Epidermal melanocyte (primary cell): ENCODE measurements around the gene ARID2.

Experiments used
- DNase-seq: peaks from one replicate; pipeline ENCODE4 v3.0.0; 2011; ENCODE audit warnings: low spot score; ENCODE audit not compliant: insufficient read length

The ARID2 gene

DNA sequence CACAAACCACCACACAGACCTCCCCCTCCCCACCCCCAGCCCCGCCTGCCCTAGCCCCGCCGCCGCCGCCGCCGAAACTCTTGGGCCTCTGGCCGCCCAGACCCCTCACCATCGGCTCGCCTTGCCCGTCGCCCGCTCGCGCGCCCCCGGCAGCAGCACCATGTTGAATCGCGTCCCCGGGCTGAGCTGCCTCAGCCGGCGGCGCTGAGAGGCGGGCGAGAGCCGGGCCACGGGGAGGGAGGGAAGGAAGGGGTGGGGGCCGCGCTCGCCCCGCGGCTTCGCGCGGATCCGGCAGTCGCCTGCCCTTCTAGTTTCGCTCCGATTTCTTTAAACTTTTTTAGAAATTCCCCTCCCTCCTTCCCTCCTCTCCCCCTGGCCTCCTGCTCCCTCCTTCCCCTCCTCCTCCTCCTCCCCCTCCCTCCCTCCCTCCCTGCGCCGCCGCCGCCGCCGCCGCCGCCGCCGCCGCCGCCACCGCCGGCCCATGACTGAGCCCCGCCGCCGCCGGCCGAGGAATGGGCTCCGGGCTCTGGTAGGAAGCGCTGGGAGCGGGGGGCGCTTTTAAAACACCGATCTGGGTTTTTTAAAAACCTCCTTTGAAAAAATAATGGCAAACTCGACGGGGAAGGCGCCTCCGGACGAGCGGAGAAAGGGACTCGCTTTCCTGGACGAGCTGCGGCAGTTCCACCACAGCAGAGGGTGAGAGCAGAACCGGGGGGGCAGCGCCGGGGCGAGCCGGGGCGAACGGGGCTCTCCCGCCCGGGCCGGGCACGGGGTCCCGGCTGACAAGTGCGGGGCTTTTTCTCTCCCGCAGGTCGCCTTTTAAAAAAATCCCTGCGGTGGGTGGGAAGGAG lies at the start of gene ARID2:
ARID2 (plus strand) TSS at position 474 of the 851 bp plus-strand sequence; CDS start at position 605, 131 bp downstream.
- no peak for DNase-seq

DNA sequence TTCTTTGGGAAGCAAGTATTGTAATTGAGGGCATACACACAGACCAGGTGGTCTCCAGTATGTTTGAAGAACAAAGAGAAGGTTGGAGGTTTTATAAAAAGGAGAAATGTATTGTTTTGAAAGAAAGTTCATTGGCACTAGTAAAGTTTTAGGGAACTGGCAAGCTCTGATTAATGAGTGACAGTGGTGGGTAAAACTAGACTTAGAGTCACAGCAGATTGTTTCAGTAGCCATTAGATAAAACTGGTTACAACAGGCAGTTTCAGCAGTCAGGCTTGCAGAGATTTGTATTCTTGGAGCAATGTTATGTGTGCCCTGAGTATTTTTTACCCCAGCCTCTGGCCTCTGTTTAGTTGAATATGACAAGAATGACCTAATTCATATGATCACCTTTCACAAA lies 49.1 kb upstream of the ARID2 start:
- no peak for DNase-seq

GRCh38 chr12:45681465-45681864 lies 48.0 kb upstream of the ARID2 start:
- DNase-seq = no peak

DNA sequence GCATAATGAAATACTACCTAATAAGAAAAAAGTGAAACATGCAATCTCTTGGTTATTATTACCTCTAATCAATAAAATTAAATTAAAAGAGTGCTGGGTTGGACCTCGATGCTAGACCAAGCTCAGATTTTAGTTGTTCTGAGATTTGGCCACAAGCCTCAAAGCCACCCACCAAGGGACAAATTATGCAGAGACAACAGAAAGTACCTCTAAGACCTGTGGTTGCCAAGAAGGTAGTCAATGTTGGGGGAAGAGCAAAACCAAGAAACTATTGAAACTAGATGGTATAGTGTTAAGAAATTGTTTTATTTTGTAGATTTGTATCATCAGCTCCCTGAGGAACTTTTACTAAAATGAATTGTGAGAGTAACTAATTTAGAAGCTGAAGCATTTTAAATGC lies 43.8 kb upstream of the ARID2 start:
- no peak for DNase-seq

DNA sequence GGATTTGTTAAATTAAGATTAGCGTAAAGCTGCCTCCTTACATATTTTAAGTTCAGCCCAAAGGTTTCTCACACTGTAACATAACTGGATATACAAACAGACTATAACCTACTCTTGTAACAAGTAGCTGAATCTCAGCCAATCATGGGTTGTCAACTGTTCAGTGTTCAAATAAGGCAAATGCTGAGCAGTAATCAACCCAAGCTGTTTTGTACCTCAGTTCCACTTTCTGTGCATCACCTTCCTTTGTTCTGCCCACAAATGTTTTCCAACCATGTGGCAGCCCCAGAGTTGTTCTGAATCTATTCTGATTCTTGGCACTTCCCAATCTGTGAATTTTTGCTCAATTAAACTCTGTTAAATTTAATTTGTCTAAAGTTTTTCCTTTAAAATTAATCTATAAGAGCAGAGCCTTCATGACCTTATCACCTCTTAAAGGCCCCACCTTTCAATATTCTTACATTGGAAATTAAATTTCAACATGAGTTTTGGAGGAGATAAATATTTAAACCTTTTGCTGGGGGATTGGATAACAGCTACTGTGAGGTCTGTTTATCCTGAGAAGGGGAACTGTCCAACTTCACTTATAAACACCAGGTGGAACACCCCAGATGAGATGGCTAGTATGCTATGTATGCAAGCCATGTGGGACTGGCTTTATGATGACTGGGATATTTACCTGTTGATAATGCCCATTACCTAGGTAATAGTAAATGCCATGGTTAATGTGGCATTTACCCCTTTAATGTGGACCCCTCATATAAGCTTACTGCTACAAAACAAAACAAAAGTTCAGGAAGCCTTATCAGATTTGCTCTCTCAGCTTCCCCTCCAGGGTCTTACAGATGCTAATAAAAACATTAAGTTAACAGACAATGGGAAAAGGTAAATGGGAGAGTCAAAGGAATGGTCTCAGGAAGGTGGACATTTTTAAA lies 42.2 kb upstream of the ARID2 start:
- no peak for DNase-seq

GRCh38 chr12:45688183-45688582 lies 41.3 kb upstream of the ARID2 start:
- no peak for DNase-seq

DNA sequence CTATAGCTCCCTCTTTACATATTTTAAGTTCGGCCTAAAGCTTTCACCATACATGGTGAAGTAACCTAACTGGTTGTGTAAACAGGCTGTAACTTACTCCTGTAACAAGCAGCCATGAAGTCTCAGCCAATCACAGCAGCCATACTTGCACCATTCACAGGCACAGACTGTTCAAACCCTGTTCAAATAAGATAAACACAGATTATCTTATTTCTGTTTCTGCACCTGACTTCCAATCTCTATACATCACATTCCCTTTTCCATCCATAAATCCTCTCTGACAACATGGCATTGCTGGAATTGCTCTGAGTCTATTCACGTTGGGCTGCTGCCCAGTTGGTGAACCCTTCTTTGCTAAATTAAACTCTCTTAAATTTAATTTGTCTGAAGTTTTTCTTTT lies 34.5 kb upstream of the ARID2 start:
- no peak for DNase-seq

DNA sequence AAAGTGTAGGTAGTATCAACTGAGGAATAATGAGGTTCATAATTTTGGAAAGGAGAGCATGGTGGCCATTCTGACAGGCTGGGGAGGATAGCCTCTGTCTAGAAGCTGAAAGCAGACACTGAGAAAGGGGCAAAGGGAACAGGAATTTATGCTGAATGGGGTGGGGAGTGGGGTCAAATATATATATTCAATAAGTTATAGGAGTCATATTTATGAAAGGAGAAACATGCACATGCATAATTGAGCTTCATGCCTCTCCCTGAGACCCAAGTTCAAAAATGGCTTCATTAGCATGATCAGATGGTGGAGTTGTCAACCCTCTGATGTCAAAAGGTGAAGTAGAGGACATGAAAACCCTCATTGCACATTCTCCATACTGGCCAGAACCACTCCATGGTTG lies 33.9 kb upstream of the ARID2 start:
- DNase-seq = no peak

- no peak for DNase-seq
These were observed 33.5 kb upstream of the ARID2 start for GRCh38 chr12:45696049-45696448.

- no peak for DNase-seq
These were observed 32.1 kb upstream of the ARID2 start for GRCh38 chr12:45697371-45697770.

DNA sequence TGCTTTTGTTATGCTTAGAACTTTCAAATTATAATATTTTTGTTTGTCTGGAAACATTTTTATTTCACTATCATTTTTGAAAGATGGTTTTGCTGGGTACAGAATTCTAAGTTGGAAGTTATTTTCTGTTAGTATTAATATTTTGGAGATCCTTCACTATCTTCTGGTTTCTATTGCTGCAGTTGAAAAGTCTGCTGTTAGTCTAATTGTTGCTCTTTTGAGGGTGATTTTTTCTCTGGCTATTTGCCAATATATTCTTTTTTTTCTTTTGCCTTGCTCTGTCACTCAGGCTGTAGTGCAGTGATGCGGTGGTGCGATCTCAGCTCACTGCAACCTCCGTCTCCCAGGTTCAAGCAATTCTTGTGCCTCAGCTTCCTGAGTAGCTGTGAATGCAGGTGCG lies 28.2 kb upstream of the ARID2 start:
- DNase-seq = no peak

GRCh38 chr12:45703942-45704341 lies 25.6 kb upstream of the ARID2 start:
- no peak for DNase-seq

DNA sequence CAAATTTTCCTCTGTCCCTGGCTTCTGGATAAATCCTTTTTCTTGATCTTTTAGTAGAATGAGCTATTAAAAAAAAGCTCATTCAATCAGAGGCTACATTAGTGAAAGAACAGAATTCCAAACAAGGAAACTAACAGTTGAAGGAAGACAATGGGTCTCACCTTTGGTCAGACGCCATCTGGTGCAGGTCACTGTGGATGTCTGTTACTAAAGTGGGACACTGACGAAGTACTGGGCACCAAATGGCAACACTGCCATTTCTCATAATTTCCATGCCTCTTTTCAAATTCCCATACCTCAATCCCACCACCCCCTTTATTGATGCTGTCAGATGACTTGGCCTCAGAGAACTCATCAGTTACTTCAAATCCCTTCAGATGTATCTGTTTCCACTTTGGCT lies 24.5 kb upstream of the ARID2 start:
- no peak for DNase-seq

DNA sequence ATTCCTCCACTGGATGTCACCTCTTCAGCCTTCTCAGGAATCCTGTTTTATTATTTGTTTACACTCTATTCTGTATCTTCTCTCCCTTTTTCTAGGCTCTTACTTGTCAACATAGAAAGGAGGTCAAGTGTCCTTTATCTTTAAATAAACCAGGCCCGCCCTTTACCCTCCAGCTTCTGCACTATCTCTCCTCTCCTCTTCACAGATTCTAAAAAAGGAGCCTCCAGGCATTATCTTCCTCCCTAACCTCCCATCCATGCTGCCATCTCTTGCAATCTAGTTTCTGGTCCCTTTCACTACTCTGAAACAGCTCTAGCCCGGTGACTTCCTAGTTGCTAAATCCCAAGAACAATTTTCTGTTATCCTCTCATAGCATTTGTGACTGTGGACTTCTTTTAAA lies 24.1 kb upstream of the ARID2 start:
- DNase-seq = no peak

- no peak for DNase-seq
These were observed 22.2 kb upstream of the ARID2 start for GRCh38 chr12:45707241-45707857.

- no peak for DNase-seq
These were observed 21.1 kb upstream of the ARID2 start for GRCh38 chr12:45708363-45708762.

DNA sequence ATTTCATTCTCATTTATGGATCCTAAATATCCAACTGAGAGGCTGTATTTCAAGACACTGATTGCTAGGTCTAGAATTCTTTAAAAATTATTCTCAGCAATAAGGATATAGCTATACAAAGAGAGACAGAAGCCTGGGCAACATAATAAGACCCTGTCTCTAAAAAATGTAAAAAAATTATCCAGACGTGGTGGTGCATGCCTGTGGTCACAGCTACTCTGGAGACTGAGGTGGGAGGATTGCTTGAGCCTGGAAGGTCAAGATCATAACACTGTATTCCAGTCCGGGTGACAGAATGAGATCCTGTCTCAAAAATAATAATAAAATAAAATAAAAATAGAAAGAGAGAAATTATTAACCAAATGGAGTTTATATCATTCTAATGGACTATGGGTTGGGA lies 20.6 kb upstream of the ARID2 start:
- DNase-seq = no peak

- no peak for DNase-seq
These were observed 17.2 kb upstream of the ARID2 start for GRCh38 chr12:45712319-45712718.

- no peak for DNase-seq
These were observed 16.4 kb upstream of the ARID2 start for GRCh38 chr12:45713078-45713477.

- DNase-seq = no peak
These were observed 11.2 kb upstream of the ARID2 start for GRCh38 chr12:45718306-45718705.

- no peak for DNase-seq
These were observed 9.4 kb upstream of the ARID2 start for GRCh38 chr12:45720069-45720468.

DNA sequence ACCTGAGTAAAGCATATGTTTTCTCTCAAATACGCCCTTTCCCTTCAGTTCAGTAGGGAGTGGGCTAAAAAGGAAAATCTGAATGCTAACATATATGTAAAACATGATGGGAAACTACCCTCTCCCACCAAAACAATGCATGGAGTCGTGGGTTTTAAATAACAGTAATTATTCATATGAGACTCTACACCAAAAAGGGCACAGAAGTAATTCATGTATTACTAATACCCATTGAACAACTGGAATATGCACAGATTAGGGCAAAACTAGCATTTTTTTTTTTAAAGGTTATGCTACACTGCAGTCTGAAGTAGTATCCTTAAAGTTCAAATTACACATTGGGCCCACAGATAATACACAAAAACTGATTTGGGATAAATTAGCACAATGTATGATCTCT lies 8.1 kb upstream of the ARID2 start:
- DNase-seq = no peak
